ENCODE results near the gene LYAR.

The LYAR gene, protein sequence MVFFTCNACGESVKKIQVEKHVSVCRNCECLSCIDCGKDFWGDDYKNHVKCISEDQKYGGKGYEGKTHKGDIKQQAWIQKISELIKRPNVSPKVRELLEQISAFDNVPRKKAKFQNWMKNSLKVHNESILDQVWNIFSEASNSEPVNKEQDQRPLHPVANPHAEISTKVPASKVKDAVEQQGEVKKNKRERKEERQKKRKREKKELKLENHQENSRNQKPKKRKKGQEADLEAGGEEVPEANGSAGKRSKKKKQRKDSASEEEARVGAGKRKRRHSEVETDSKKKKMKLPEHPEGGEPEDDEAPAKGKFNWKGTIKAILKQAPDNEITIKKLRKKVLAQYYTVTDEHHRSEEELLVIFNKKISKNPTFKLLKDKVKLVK

GRCh38 chr4:4289941-4290850 lies at the start of gene LYAR, which contains the start of gene ZBTB49:
Gene LYAR (minus strand): TSS chr4:4290154. CDS start chr4:4283742, 6,412 bp downstream.
Gene ZBTB49 (plus strand): TSS chr4:4290251. CDS start chr4:4299946, 9,695 bp downstream.
- peak; percentile 97 for DNase-seq (ENCODE audit: low spot score)

GRCh38 chr4:4339504-4340085 lies 49.6 kb upstream of the LYAR start:
- no peak for DNase-seq (ENCODE audit: low spot score)

- DNase-seq (ENCODE audit: low spot score) = no peak
These were observed 48.5 kb upstream of the LYAR start for GRCh38 chr4:4338210-4339001.

GRCh38 chr4:4334798-4335520 lies 45.0 kb upstream of the LYAR start:
- peak; percentile 82 for DNase-seq (ENCODE audit: low spot score)

DNA sequence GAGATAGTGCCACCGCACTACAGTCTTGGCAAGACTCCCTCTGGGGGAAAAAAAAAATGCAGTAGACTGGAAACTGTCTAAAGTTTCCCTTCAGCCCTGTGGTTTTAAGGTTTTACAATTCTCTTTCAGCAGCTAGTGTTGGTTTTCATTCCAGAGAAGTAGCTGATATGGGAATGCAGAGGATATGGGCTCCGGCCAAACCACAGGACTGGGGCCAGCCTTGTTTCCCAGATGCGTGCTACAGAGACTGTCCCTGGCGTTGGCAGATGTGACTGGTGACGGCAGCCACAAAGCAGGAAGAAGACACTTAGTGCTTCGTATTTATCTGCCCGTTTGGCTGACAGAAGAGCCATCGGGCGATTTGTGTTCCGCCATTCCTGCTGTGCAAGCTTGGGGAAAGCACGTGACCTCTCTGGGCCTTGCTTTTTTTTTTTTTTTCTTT lies 43.3 kb upstream of the LYAR start:
- no peak for DNase-seq (ENCODE audit: low spot score)

DNA sequence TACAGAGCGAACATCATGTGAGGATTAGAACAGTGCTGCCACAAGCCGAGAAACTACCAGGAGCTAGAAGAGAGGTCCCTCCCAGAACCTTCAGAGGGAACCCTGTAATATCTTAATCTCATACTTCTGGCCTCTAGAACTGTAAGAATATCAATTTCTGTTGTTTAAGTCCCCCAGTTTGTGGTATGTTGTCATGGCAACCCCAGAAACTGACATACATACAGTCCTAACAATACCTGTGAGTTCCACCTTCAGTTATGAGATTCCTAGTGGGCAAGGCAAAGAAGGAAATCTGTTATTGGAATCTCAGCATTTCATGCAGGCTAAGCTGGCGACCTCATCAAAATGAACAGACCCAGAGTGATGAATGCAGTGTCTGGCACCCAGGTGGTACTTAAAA lies 42.6 kb upstream of the LYAR start:
- DNase-seq (ENCODE audit: low spot score) = no peak

DNA sequence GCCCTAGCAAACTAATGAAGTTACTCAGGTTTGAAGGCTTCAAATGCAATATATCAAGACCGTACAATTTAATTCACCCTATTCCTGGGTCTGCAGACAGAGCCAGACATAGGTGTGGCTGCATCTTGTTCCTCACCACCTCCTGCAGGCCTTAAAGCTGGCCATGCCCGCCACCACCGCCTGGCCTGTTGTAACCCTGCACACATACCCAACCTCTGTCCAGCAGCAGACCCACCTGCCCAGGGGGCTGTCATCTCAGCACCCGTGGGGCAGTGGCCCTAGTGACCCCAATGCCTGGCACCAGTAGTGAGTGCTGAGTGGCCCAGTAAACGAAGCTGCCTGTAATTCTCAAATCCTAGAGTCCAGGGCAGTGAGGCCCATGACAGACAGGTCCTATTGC lies 40.8 kb upstream of the LYAR start:
- DNase-seq (ENCODE audit: low spot score) = no peak

DNA sequence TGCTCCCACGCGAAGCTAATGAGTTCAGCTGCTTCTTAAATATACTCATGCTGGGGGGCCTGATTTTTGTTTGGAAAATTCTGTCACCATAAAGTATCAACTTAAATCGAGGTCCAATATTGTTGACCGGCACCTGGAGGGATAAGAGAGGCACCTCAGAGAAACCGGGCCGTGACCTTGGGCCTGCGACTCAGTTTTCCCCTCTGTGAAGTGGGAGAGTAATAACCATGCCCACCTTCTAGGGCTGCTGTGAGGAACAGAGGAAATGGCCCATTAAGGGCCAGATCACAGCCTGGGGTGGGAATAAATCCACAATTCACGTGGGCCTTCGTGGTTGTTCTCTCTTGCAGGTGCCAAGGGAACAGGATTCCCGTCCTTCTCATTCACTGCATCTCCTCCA lies 39.5 kb upstream of the LYAR start:
- DNase-seq (ENCODE audit: low spot score) = no peak

GRCh38 chr4:4328840-4329239 lies 38.9 kb upstream of the LYAR start:
- no peak for DNase-seq (ENCODE audit: low spot score)

DNA sequence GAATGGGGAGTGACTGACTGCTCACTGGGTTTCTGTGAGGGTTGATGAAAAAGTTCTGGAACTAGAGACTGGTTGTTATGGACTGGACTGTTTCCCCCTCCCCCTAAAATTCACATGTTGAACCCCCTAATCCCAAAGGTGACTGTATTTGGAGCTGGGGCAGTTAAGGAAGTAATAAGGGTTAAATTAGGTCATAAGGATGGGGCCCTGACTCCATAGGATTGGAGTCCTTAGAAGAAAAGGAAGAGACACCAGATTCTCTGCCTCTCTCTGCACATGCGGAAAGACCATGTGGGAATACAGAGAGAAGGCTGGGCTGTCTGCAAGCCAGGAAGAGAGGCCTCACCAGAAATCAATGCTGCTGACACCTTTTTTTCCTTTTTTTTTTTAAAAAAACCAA lies 38.3 kb upstream of the LYAR start:
- DNase-seq (ENCODE audit: low spot score) = no peak

- DNase-seq (ENCODE audit: low spot score) = no peak
These were observed 37.7 kb upstream of the LYAR start for GRCh38 chr4:4327652-4328121.

- DNase-seq (ENCODE audit: low spot score) = no peak
These were observed 36.2 kb upstream of the LYAR start for GRCh38 chr4:4326166-4326565.

GRCh38 chr4:4325321-4325720 lies 35.4 kb upstream of the LYAR start:
- no peak for DNase-seq (ENCODE audit: low spot score)

DNA sequence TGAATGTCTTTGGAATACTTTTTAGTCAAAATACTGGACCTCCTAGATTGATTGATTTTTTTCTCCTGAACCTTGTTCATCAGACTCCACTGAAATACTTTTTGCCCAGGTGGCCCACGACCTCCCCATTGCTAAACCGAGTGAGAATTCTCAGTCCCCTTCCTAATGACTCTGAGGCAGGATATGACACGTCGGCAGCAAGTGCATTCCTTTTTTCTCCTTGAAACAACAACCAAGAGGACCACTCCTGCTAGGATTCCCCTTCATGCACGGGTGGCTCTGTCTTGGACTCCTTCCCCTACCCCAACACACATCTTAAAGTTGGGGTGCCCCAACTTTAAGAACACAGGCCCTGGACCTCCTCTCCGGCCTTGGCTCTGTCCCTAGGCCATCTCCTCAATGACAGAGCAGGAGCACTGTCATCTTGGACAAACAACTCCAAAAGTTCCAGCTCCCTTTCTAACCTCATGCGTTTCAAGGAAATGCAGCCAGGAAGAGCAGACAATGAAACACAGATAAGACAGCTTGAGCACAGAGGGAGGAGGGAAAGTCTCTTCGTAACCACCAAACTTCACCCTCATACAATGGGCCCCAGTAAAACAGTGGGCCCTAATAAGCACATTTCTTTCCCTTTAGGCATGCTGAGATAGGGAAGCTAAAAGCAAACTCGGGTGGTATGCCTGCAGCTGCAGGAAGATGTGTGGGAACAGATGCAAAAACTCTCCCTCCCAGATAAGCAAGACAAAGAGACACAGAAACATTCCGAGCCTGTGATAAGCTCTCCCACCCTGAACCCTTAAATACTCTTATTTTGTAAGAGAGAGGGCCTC lies 34.0 kb upstream of the LYAR start:
- DNase-seq (ENCODE audit: low spot score) = no peak

DNA sequence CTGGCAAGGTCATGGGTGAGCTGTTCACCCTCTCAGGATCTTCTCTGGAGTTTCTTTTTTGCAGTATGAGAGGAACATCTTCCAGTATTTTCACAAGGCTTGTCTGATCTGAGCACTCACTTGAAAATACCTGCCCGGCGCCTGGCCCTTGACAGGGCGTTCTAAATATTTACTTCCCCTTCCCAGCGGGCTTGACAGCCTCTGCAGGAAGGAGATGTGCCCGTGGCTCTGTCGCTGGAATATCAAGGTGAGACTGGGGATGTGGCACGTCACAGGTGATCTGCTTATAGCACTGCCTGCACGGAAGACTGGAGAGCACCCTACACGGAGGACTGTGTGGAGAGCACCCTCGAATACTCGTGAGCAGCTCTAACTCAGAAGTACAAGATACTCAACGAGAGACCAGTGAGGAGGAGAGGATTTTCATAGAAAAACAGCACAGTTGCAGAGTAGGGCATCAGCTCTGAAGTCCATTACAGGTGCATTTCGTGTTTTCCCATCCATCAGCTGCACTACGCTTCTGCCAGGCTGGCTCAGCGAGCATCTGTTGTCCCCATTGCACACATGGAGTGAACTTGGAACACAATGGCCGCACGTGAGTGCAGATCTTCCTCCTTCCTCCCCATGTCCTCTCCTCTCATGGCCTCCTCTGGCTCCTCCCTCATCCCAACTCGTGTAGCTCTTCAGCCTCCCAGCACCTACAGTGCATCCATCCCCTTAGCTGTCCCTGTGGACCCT lies 32.2 kb upstream of the LYAR start:
- no peak for DNase-seq (ENCODE audit: low spot score)

DNA sequence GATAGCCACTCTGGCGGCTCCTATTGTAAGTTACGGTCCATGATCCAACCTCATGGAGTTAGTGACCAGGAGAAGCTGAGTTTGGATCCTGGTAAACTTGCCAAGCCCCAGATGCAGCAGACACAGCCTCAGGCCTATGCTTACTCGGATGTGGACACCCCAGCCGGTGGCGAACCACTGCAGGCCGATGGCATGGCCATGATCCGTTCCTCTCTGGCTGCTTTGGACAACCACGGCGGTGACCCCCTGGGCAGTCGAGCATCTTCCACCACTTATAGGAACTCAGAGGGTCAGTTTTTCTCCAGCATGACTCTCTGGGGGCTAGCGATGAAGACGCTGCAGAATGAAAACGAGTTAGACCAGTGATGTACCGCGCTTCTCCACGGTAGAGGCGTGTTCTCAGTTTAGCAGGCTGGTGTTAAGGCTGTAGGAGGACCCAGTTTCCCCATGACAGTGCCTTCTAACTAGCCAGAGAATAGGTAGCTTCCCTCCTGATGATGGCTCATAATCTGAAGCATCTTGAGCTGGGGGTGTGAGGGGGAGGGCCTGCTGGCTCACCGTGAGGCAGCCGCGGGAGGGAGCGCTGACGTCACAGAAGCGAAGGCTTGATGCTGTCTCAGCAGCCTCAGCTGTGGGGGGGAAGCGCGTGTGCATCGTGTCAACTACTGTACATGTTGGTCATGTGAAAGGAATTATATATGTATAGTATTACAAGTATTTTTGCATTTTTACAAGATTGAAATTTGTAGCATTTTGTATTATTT lies 31.2 kb upstream of the LYAR start:
- DNase-seq (ENCODE audit: low spot score) = no peak

DNA sequence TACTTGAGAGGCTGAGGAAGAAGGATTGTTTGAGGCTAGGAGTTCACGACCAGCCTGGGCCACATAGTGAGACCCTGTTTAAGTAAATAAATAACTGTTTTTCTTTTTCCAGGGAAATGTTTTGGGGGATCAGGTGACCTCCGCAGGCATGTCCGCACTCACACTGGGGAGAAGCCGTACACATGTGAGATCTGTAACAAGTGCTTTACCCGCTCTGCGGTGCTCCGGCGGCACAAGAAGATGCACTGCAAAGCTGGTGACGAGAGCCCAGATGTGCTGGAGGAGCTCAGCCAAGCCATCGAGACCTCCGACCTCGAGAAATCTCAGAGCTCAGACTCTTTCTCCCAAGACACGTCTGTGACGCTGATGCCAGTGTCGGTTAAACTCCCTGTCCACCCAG lies 30.6 kb upstream of the LYAR start:
- DNase-seq (ENCODE audit: low spot score) = no peak

DNA sequence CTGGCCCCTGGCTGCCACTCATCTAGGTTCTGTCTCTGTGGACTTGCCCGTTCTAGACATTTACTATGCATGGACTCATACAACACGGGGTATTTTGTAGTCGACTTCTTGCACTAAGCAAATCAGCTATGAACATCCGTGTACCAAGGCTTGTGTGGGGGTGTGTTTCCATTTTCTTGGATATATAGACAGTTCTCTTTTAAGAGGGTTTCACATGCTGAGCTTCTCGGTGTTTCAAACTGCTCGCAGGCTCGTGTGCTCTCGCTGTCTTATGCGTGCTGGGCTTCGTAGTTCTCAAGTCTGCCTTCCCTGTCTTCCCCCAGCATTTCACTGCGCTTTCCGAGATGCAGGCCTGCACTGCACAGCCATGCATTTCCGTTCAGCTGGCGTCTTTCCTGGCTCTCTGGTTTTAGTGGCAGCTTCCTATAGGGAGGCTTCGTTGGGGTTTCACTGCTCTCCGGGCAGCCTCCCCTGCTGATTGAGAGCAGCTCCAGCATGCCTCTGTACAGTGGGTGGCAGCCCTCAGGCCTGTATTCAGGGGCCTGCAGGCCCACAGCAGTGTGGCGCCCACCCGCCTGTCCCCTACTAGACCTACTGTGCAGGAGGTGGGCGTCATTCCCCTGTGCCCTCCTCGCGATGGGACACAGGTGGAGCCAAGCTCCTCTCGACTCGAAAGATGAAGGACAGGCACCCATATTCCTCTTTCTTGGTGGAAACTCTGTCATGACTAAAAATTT lies 27.7 kb upstream of the LYAR start:
- no peak for DNase-seq (ENCODE audit: low spot score)

All from CD4-positive, alpha-beta T cell treated with Interleukin-2 at 100 ng/mL for 4 hours (primary cell).